AG04449 (cell line): ENCODE measurements around the gene BLOC1S3.

ENCODE experiments used
- CTCF ChIA-PET: fragments of 350-600 bp; formaldehyde crosslinking; extraction: SDS; loops from one replicate; lab custom pipeline; 2021; ENCODE audit warnings: antibody characterized with exemption; lab: Yijun Ruan, JAX
- POLR2A ChIA-PET: fragments of 400-600, 350-600 bp; formaldehyde crosslinking; extraction: SDS; loops from one replicate; lab custom pipeline; 2020; ENCODE audit warnings: antibody characterized with exemption, inconsistent platforms; lab: Yijun Ruan, JAX
- DNase-seq: peaks from one replicate; pipeline ENCODE4 v3.0.0-alpha.2; 2010; ENCODE audit warnings: low read depth, low spot score
- H3K4me3 ChIP-seq: 2 replicates; pipeline ENCODE4 v1.5.1; 2011; ENCODE audit warnings: low read depth, mild to moderate bottlenecking, control low read depth, low read length
- CTCF ChIP-seq: IDR thresholded peaks from one replicate; pipeline ENCODE4 v1.5.1; 2011; ENCODE audit warnings: mild to moderate bottlenecking, moderate library complexity, low read length, control low read depth, inconsistent platforms; ENCODE audit not compliant: insufficient read depth; ENCODE audit errors: missing control alignments

Gene BLOC1S3

GRCh38 chr19:45140144-45140503, 38.5 kb upstream of the BLOC1S3 start:
- ChIA-PET POLR2A (no interaction called here), CTCF (interaction anchor here (1.0 to 2.1 kb wide), 2 partner anchors 9 to 15 kb away, joined by 4 to 8 read pairs; no protein-coding TSS in a partner anchor)
- no peak overlapping the region for H3K4me3 ChIP-seq
- TF ChIP-seq CTCF = no peak
- no peak for DNase-seq

GRCh38 chr19:45140533-45140932, 38.1 kb upstream of the BLOC1S3 start:
- ChIA-PET CTCF (interaction anchor here (1.0 to 2.1 kb wide), 3 partner anchors 9 to 20 kb away, joined by 3 to 8 read pairs (median 4); partner anchors contain the start of gene NKPD1), POLR2A (no interaction called here)
- DNase-seq = no peak
- no peak for TF ChIP-seq CTCF
- H3K4me3 ChIP-seq = no peak overlapping the region

- ChIA-PET CTCF (interaction anchor here (1.0 to 2.1 kb wide), 3 partner anchors 8 to 19 kb away, joined by 3 to 8 read pairs (median 4); partner anchors contain the start of gene NKPD1), POLR2A (no interaction called here)
Observed at GRCh38 chr19:45141203-45141900, 37.2 kb upstream of the BLOC1S3 start.

GRCh38 chr19:45142016-45142725, 36.4 kb upstream of the BLOC1S3 start:
- H3K4me3 ChIP-seq = no peak overlapping the region
- CTCF ChIA-PET = interaction anchor here (2.3 kb wide), 1 partner anchor 17 kb away, joined by 13 read pairs; no protein-coding TSS in a partner anchor
- DNase-seq = no peak
- no peak for TF ChIP-seq CTCF
- POLR2A ChIA-PET = no interaction called here

More at GRCh38 chr19:45141203-45141900, 37.2 kb upstream of the BLOC1S3 start:
- TF ChIP-seq CTCF = no peak
- H3K4me3 ChIP-seq = no peak overlapping the region
- no peak for DNase-seq

- ChIA-PET POLR2A (no interaction called here), CTCF (interaction anchor here (1.1 to 2.3 kb wide), 2 partner anchors 14 to 18 kb away, joined by 3 to 13 read pairs; no protein-coding TSS in a partner anchor)
- no peak for TF ChIP-seq CTCF
- DNase-seq = no peak
- H3K4me3 ChIP-seq = no peak overlapping the region
Observed at GRCh38 chr19:45142726-45143110, 35.9 kb upstream of the BLOC1S3 start.
